A673 (cell line): Measurements from ENCODE around the gene GJA5. TPM values are rescaled to one million over a fixed set of nuclear protein-coding genes. Genes with fewer than 3 reads are reported as not detected.

Source experiments
- BruUV-seq: library from RNA; stranded (reverse); fragments of 400-500 nt; replicated peaks from 2 replicates; lab custom pipeline; 2021; lab: Mats Ljungman, UMichigan
- CTCF ChIA-PET: fragments of 300-600 bp; sonication (Branson Sonifier 250); formaldehyde crosslinking; loops from one replicate; lab custom pipeline; 2022; ENCODE audit warnings: antibody characterized with exemption; lab: Charles Lee
- POLR2A ChIA-PET: fragments of 300-600 bp; sonication (Branson Sonifier 250); formaldehyde crosslinking; loops from one replicate; lab custom pipeline; 2022; ENCODE audit warnings: antibody characterized with exemption; ENCODE audit not compliant: low non-redundant PET; lab: Charles Lee
- DNase-seq: peaks from one replicate; pipeline ENCODE4 v3.0.0-alpha.2; 2015; ENCODE audit warnings: low spot score
- H3K27ac ChIP-seq: fragments of 200-600 bp; sonication (generic); 2 replicates; pipeline ENCODE4 v1.5.1; 2016; ENCODE audit warnings: mixed run types, low read depth, mild to moderate bottlenecking, mixed read lengths, antibody characterized with exemption, low read length; ENCODE audit not compliant: poor library complexity, severe bottlenecking
- H3K27me3 ChIP-seq: fragments of 200-600 bp; sonication (generic); replicated peaks from 2 replicates; pipeline ENCODE4 v1.6.1; 2017; ENCODE audit warnings: mixed run types, low read depth, mild to moderate bottlenecking, mixed read lengths, antibody characterized with exemption, low read length; ENCODE audit not compliant: insufficient read depth, poor library complexity
- H3K36me3 ChIP-seq: fragments of 200-600 bp; sonication (generic); 2 replicates; pipeline ENCODE4 v1.6.1; 2016; ENCODE audit warnings: mixed run types, mild to moderate bottlenecking, mixed read lengths, antibody characterized with exemption, low read length; ENCODE audit not compliant: insufficient read depth, poor library complexity, severe bottlenecking
- H3K4me1 ChIP-seq: fragments of 200-600 bp; sonication (generic); 2 replicates; pipeline ENCODE4 v1.6.1; 2017; ENCODE audit warnings: mixed run types, mild to moderate bottlenecking, mixed read lengths, antibody characterized with exemption, low read length; ENCODE audit not compliant: insufficient read depth, poor library complexity, severe bottlenecking
- H3K4me3 ChIP-seq: fragments of 200-600 bp; sonication (generic); 2 replicates; pipeline ENCODE4 v1.5.1; 2016; ENCODE audit warnings: low read depth, mixed run types, mild to moderate bottlenecking, mixed read lengths, low read length; ENCODE audit not compliant: poor library complexity, severe bottlenecking
- H3K9me3 ChIP-seq: fragments of 200-600 bp; sonication (generic); 2 replicates; pipeline ENCODE4 v1.6.1; 2016; ENCODE audit warnings: mixed run types, low read depth, mild to moderate bottlenecking, mixed read lengths, antibody characterized with exemption, low read length; ENCODE audit not compliant: poor library complexity, severe bottlenecking
- EZH2 ChIP-seq: fragments of 200-600 bp; sonication (generic); IDR thresholded peaks from 2 replicates; pipeline ENCODE4 v1.6.1; 2017; ENCODE audit warnings: borderline replicate concordance, low read depth, mild to moderate bottlenecking, mixed read lengths, antibody characterized with exemption, low read length; ENCODE audit not compliant: poor library complexity, severe bottlenecking
- intact Hi-C: fragments of 100-400 bp; cut with micrococcal nuclease; formaldehyde crosslinking; loops from one replicate; pipeline ENCODE4 v1.10.0; 2022; ENCODE audit not compliant: unreplicated experiment
- total RNA-seq: library from RNA; stranded (reverse); gene quantifications from 2 replicates; pipeline ENCODE4 v1.2.3, GENCODE V29; 2021
- TF ChIP-seq, protein P1 (sequence below): fragments of 300-800, 200-600 bp; sonication (generic); conservative IDR thresholded peaks from 2 replicates; pipeline ENCODE4 v1.5.1; 2017; ENCODE audit warnings: low read depth, mild to moderate bottlenecking, antibody characterized with exemption, low read length, moderate library complexity, mixed read lengths

The GJA5 gene
- total RNA-seq, 1 experiment from 2014 or later = not detected

DNA sequence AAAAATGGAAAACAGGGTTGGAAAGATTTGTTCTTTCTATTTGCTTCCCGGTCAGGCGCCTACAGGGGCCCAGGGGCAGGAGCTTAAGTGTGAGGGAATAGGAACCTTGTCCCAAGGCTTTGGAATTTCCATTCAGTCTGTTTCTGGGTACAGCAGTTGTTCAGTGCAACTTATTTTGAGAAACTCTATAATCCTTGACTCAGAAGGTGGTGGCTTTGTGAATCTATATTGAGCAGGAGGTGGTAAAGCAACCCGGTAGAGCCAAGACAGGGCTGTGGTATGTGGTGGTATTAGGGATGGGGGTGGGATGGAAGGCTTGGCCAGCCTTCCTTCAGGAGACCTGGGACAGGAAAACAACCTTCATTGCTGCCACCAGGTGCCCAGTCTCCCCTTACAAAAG, 20.0 kb downstream of the GJA5 start:
- ChIA-PET POLR2A (no interaction called here), CTCF (no interaction called here)
- TF ChIP-seq, protein P1, sequence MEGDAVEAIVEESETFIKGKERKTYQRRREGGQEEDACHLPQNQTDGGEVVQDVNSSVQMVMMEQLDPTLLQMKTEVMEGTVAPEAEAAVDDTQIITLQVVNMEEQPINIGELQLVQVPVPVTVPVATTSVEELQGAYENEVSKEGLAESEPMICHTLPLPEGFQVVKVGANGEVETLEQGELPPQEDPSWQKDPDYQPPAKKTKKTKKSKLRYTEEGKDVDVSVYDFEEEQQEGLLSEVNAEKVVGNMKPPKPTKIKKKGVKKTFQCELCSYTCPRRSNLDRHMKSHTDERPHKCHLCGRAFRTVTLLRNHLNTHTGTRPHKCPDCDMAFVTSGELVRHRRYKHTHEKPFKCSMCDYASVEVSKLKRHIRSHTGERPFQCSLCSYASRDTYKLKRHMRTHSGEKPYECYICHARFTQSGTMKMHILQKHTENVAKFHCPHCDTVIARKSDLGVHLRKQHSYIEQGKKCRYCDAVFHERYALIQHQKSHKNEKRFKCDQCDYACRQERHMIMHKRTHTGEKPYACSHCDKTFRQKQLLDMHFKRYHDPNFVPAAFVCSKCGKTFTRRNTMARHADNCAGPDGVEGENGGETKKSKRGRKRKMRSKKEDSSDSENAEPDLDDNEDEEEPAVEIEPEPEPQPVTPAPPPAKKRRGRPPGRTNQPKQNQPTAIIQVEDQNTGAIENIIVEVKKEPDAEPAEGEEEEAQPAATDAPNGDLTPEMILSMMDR = no peak
- TF ChIP-seq EZH2 = no peak
- no peak overlapping the region for H3K4me3 ChIP-seq
- intact Hi-C loops = loop anchor here (5.0 kb wide), 1 partner anchor 62 kb away; no protein-coding TSS in a partner anchor
- no TSS peak for BruUV-seq
- H3K9me3 ChIP-seq = no peaks in the 10 kb centered on the region
- no peaks in the 10 kb centered on the region for H3K36me3 ChIP-seq
- DNase-seq = no peak
- H3K27ac ChIP-seq = no peak overlapping the region
- no peaks in the 10 kb centered on the region for H3K4me1 ChIP-seq
- H3K27me3 ChIP-seq = no peaks in the 10 kb centered on the region

DNA sequence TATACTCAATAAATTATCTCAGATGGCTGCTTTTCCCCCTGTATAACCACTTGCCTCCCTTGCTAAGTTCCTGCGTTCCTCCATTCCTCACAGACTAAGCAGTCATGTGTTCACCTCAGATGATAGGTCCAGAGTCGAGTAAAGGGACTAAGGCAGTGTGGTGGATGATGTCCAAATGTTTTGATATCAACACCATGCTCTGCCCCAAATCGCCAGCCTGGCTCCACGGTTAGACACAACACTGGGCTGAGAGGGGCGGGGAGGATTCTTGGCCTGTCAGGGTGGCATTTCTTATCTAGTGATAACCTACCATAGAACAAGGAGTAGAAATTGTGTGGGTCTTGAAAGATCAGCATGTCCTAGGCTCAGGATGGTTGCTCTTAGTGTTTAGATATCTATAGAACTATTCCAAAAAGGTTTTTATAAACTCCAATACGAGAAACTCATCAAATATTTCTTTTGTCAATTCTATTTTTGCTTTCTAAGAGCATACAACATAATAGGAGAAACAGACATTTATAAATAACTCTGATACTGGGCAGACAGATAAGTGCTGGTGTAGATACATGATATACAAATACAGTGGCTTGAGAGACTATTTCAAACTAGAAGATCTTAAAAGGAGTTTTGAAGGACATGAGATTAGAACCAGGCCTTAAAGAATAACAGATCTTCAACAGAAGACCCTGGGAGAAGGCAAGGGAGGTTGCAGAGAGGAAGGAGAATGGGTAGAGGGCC, 21.5 kb downstream of the GJA5 start:
- Histone ChIP-seq H3K4me1 (no peaks in the 10 kb centered on the region), H3K4me3 (no peak overlapping the region), H3K9me3 (no peaks in the 10 kb centered on the region), H3K36me3 (no peaks in the 10 kb centered on the region), H3K27me3 (no peaks in the 10 kb centered on the region), H3K27ac (no peak overlapping the region)
- no peak for TF ChIP-seq EZH2
- TF ChIP-seq, protein P1 = no peak
- BruUV-seq = no TSS peak
- ChIA-PET CTCF (no interaction called here), POLR2A (no interaction called here)
- intact Hi-C loops = no loop called here
- DNase-seq = no peak

DNA sequence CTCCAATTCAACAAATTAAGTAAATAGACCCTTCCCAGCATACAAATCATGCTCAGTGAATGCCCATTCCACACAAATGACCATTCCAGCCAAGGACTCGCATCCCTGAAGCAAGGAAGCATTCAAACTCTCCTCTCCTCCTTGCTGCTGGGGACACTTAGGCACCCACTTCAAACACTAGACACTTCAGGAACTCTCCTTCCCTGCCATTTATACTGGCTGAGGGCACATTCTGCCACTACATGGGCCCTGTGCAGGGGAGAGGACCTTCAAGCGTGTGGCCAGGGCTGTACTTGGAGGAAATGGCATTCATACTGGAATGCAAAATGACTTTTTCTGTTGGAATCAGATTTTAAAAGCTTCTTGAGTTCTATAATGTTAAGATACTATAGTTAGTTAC, 22.3 kb downstream of the GJA5 start:
- H3K27ac ChIP-seq = no peak overlapping the region
- no TSS peak for BruUV-seq
- no peaks in the 10 kb centered on the region for H3K9me3 ChIP-seq
- H3K4me3 ChIP-seq = no peak overlapping the region
- no peaks in the 10 kb centered on the region for H3K27me3 ChIP-seq
- POLR2A ChIA-PET = no interaction called here
- CTCF ChIA-PET = no interaction called here
- TF ChIP-seq, protein P1 = no peak
- no peak for TF ChIP-seq EZH2
- H3K4me1 ChIP-seq = no peaks in the 10 kb centered on the region
- DNase-seq = no peak
- intact Hi-C loops = no loop called here
- no peaks in the 10 kb centered on the region for H3K36me3 ChIP-seq
